ENCODE measurements around the gene UNCX.

UNCX gene

DNA sequence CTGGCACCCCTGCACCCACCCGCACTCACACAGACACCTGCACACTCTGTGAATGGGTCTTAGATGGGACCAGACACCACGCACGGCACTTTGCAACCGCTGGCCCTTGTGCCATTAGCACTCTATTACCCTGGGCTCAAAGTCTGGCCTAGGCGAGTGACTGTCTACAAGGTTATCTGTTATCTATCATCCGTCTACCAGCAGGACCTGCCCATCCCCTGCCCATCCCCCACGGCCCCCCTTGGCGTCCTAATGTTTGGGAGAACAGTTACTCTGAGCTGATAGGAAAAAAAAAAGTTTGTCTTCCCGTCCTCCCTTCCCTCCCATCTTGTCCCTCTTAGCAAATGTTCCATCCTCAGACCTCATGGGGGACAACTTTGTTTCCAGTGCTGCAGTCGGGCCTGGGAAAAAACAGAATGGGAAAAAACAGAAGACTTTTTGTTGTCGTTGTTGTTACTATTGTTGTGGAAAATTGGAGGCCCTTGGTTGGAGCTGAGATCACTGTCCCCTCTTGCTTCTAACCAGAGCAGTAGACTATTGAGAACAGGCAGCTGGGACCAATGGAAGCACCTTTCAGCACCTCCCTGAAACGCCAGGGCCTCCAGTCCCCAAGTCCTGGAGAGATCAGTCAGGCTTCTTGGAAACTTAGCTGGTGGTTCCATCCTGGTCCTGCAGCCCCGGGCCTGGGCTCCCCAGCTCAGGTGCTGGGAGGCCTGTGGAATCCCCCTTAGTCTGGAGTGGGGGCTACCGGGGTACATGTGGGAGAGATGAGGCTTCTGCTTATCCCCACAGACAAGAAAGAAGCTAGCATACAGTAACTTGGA is 12.2 kb downstream of the UNCX start:
- no peak for DNase-seq

DNA sequence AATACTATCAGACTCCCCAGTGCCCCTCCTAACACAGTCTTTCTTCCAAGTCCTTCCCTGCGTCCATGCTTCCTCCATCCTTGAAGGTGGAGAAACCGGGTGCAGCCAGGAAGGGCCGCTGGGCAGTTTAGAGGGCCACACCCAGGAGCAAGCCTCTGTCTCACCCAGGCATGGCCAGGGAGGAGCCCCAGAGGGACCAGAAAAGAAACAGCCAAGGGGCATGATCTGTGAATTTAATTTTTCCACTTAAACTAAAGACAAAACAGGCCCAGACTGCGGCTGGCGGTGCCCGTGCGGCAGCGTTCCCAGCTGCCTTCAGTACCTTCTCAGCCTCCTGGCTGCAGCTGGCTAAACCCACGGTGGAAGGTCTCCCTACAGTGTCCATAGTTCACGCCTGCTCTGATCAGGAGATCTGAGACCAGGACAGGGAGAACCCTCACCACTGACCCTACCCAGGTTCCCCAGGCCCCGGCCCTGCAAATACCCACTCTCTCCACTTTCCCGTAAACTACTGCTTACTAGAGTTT is 12.9 kb downstream of the UNCX start:
- DNase-seq, result no peak

DNA sequence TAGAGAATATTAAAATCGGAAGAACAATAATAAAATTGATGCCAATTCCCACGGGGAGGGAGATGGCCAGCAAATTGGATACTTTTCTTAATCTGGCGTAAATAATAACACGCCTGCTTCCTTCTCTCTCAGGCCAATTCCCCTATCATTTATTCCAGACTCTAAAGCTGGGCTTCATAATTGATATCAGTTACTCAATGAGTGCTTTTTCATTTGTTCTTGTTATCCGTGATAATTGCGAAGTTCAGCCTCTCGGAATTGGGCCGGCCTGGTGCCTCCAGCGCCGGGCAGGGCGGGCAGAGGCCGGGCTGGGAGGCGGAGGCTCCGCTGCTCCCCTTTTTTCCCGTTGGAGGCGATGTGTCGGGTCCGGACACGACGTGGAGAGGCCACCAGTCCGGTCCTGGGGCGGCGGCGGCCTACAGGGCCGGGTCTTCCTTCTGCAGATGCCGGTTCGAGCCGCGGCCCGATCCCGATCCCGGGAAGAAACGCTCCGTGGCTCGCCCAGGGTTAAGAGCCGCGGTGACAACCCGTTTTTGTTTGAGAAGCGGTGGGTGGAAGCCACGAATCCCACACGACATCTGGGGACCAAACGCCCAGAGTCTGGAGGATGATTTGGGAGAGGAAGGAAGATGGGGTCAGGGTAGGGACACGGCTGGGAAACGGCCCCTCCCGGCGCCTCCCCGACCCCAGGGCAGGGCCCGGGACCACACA is 13.6 kb downstream of the UNCX start:
- DNase-seq, result no peak

DNA sequence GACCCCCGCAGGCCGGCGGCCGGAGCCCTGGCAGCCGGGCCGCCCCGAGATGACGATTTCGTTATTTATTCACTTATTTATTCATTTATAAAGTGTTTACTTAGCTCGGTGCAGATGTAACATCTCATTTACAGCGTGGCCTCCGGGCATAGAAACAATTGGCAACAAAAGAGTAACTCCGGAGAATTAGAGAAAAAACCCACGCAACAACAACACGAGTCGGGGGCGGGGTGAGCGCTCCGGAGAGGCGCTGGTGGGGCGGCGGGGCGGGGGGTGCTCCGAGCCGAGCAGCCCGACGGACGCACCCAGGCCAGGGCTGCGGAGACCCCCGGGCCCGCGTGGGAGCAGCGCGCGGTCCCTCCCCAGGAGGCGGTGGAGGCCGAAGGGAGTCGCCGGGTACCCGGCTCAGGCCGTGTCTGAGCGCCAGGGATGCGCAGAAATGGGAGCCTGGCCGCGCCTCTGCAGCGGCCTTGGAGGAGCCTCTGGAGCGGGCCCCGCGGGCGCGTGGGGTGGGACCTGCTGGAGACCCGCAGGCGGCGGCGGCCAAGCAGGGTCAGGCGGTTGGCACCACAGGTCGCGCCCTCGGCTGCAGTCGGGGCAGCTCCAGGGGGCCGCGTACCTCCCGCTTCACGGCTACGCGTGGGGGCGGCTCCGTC is 14.3 kb downstream of the UNCX start:
- DNase-seq, result no peak

DNA sequence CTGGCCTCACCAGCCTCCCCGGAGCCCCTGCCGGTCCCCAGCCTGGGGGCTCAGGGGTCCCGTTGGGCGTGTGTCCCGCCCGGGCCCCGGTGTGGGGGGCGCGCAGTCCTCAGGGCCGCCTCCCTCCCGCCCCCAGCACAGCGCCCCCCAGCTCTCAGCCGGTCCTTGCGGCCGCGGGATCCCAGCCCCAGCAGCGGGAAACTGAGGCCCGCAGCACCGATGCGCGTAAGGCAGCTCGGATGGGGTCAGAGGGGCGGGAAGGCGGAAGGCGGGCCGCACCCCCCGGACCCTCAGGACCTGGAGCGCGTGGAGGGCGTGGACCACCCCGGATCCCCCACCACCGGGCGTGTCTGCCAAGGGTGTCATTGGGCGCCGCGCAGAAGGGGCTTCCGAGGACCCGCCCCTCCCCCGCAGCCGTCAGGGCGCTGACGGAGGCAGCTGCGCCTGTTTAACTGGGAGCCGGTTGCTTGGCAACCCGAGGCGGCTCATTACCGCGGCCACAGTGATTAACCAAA is 14.9 kb downstream of the UNCX start:
- peak; percentile 33 for DNase-seq

DNA sequence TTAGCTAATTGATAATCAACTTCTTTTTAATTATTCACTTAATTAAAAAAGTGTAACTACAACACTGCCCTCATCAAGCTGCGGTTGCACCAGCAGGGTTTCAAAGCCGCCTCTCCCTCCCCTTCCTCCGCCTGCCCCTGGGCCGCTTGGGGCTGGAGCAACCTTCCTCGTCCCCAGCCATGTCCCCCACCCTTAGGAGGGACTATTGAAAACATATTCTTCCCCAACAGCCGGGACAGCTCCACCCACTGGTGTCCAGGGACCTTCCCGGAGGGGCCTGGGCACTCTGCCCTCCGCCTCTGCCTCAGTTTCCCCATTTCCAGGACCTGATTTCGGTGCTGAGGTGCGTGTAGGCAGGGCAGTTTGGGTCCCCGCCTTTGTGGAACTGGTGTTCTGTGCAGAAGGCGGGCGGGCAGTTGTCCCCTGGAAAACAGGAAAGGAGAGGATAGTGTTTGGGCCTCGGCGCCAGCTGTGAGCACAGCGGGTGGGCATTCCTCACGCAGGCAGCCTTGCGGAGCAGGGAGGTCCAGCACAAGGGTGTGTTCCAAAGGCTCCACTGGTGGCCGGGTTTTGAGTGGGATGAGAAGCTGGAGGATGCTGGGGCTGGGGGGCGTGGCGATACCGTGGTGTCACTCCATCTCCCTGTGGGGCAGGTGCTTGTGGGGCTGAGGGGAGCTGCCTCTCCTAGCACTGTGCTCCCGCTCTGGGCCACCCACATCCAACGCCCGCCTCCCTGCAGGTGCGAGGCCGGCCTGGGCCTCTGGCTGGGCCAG is 15.7 kb downstream of the UNCX start:
- DNase-seq, result peak; percentile 48

DNA sequence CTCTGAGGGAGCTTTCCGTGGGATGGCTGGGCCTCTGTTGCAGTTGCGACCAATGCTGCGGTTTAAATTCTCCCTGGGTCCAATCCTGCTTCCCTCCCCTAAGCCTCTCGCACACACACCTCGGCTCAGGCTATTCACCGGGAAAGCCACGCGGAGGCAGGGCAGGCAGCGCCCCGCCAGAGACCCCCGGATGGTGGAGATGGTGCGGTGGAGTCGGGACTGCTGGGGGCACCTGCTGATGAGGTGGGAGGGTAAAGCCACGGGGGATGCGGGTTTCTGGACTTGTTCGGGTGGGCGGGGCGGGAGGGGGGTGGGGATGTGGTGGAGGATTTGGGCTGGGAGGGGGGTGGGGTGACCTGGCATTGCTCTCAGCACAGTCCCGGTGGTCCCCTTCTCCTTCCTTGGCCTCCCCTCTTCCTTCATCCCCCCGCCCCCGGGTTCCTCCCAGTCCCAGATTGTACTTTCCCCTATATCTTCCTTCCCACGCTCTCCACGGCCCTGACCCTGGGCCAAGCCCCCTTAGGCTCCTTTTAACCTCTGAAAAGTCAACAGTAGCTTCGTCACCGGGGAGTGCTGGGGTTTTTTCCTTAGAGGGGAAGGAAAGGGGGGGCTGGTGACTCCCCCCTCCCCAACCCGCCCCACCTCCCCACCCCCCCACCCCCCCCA is 16.4 kb downstream of the UNCX start:
- no peak for DNase-seq

DNA sequence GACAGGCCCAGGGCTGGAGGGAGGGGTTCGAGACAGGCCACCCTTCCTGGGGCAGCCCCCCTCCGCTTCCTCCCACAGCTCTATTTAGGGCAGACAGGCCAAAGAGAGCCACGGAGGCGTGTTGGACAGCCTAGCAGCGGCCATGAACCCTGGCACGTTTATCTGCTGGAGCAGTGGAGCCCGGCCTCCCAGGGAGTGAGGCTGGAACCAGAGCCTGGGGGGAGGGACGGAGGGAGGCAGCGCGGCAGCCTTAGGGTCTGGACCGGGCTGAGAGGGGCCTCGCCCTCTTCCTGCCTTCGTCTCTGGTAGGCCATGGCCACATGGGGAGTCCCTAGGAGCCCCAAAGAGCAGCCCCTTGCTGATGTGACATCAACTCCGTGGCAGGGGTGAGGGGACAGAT is 17.1 kb downstream of the UNCX start:
- no peak for DNase-seq

DNA sequence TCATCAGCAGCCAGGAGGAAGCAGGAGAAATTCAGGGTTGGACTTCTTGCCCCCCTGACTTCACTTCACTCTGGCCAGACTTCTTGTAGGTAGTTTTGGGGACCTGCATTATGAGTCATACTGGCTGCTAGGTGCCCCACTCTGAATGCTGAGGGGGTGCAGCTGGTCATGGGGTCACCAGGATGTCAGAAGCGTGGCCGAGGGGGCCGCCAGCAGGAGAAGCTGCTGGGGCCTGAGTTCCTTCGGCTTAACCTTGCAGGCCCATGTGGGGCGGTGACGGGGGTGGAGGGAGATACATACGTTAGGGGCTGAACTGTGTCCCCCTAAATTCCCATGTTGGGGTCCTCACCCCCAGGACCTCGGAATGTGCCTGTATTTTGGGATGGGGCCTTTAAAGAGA is 18.2 kb downstream of the UNCX start:
- DNase-seq, result no peak

DNA sequence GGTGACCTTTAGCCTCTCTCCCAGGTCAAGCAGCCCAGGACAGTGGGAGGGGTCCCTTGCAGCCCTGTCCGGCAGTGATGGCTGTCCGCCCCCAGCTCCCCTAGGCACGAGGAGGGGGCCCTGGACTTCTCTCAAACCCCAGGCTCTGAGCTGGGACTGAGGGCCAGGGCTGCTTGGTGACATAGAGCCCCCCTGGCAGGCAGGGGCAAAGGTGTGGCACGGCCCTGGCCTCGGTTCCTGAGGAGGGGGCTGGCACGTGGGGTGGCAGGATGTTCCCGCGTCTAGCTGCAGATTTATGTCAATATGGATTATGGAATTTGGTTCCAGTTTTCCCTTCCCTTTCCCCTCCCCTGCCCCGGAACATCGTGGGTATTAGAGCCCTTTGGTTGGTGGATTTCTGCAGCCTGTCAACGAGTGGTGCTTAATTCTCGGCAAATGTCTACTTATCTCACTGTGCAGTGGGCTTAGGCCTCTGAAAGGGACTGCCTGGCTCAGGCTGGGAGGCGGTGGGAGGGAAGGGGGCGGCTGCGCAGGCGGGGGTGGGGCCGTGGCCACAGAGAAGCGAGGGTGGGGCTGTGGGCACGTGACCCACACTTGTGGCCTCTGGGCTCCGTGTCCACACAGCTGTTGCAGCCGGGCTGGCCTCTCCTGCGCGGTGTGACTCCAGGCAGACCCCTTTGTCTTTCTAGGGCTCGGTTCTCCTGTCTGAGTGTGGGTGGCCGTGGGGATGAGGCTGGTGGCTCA is 19.3 kb downstream of the UNCX start:
- DNase-seq, result no peak

DNA sequence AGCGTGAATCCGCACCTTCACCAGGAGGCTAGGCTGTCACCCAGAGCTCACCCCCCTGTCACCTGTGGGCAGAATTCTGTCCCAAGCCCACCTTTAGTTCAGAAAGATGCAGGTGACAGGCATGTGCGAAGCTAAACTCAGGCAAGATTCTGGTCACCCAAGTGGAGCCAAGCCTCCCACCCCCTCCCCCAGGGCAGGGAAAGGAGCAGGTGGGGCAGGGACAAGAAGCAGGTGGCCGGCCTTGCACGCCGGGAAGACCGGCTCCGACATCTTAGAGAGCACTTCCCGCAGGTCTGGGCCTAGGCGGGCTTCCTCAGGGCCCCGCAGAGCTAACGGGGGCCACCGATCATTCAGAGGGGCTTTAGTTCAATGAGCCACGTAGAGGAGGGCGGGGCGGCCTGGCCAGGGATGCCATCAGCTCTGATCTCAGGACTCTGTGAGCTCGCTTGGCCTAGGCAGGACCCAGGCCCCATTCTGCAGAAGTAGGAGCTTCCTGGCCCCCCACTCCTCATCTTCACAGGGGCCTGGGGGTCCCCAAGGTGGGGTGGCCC is 19.9 kb downstream of the UNCX start:
- no peak for DNase-seq

DNA sequence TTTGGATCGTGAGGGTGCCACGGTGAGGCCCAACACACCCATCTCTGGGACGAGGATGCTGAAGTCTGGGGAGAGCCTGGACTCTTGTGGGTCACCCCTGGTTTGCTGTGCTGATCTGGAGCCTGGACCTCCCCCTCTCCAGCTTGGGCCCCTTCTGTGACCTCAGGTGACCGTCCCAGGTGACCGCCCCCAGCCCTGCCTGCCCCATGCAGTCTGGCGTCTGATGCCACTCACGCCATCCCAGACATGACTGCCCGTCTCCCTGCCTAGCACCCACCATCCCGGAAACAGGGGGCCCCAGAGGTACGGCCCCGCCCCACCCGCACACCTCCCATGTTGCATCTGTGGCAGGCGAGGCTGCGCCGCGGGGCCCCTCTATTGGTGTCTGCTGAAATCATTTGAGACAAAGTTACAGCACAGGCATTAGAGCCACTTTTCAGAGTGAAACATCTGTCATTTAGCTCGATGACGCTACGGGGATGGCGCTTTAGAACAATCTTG is 21.1 kb downstream of the UNCX start:
- DNase-seq, result no peak

DNA sequence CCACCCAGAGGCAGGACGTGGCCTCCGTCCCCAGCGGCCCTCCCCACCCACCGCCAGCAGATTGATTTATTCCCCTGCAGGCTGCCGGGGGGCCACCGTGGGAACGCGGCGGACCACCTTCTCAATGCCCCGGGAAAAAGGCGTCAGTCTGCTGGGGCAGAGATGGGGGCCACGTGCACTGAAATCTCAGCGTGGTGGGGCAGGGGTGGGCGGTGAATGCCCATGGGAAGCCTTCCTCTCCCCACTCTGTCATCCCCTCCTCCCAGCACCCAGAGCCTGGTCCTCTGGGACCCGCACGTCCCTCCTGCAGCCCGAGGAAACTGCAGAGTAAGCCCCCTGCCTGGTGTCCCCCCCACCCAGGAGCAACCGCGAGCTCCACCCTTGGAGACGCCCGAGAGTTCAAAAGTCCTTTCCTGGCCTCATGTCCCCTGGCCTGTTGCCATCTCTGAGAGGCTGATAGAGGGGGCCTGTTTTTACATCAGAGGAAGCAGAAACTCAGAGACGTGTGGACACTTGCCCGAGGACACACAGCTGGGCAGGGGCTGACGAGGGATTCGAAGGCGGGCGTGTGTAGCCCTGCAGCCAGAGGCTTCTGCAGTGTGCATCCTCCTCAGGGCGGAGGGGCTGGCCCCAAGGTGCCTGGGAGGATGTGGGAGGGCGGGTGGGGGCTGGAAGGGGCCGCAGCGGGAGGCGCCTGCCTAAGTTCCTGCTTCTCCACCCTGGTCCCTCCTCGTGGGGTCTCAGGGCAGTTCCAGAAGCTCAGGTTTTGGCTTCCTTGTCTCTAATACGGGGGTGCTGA is 21.8 kb downstream of the UNCX start:
- peak; percentile 29 for DNase-seq

DNA sequence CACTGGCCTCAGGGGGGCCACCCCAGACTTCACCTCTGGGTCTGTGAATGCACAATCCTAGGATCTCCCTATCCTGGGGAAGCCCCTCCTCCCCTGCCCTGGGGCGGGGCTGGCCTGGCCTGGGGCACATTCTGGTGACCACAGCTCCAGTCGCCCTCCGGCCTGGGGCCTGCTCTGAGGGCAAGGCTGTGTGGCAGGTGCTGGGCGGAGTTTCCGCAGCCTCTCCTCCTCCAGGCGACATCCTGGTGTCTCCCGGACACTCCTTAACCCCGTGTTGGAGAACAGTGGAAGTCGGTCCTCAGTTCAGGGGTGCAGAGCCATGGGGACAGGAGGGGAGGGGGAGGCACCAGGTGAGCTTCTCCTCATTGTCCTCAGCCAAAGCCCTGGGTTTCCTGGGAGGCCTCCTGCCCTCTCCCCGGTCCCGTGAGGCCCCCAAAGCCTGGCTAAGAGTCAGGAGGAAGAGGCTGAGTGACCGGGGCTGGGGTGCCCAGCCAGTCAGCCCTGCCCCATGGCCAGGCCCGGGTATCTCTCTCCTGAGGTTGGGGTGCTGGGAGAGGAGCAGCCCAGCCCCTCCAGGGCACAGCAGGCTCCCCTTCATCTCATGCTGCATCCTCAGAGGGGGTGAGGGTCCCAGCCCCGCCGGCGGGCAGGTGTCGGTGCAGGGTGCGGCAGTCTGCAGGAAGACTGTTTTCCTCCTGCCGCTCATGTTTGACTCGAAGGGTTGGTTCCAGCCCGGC is 22.6 kb downstream of the UNCX start:
- no peak for DNase-seq

DNA sequence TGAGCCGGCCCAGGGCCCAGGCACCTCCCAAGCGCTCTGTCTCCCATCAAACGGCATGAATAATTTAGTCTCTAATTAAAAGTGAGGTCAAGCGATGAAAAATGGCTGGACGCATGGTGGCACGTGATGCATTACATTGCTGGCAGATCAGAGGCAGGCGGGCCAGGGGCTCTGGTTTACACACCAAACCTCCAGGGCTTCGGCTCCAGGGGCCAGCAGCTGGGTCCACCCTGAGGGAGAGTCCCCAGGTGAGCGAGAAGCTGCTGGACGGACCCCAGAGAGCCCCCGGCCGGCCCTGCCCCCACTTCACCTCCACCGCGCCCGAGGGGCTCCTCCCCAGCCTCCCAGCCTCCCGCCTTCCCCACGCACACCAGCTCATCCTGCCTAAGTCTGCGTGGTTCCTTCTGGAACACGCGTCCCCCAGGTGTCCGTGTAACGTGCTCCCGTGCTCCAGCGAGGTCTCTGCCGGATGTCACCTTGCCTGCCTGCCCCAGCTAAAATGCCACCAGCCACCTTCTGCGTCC is 23.2 kb downstream of the UNCX start:
- no peak for DNase-seq

DNA sequence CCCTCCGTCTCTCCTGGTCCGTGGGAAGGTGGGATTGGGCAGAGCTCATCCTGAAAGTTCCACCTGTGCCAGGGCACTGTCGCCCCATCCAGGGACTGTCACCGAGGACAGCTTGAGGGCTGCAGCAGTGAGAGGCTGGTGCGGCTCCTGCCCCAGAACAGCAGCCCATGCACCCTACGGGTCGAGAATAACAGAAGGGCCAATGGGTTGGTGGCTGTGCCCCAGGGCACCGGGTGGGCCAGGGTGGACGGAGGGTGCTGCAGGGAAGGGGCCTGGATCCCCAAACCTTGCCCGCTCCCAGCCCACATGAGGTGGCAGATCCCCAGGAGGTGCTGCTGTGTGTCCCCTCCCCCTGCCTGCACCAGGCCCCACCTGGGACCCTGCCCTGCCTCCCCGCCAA is 23.9 kb downstream of the UNCX start:
- DNase-seq, result no peak

DNA sequence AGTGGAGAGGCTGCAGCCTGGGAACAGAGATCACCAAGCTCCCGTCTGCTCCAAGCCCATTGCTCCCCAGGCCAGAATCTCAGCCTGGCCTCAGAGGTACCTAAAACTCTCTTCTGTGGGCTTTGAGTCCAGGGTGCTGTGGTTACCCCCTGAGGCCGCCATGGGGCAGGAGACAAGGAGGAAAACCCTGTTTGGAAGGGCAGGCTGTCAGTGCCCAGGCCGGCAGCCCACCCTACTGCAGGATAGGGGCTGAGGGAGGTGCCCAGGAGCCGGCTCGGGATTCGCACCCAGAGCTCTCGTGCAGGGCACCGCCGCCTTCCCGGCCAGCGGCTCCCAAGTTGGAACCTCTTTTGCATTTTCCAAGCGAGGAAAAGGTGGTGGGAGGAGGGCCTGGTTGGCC is 24.5 kb downstream of the UNCX start:
- DNase-seq, result no peak

DNA sequence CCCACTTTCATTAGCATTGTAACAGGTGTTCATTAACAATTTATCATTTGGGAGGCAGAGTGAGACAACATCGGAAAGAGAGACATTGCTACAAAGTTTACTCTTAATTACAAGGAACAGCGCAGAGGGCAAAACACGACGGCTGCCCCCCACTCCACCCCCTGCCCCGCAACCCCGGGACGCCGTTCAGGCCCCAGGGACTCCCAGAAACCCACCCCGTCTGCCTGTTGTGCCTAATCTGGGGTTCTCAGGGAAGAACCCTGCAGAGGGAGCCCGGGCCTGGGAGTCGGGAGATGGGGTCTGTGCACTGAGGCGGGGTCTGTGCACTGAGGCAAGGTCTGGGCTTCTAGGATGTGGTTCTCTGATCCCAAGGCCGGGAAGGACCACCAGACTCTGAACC is 25.2 kb downstream of the UNCX start:
- no peak for DNase-seq

DNA sequence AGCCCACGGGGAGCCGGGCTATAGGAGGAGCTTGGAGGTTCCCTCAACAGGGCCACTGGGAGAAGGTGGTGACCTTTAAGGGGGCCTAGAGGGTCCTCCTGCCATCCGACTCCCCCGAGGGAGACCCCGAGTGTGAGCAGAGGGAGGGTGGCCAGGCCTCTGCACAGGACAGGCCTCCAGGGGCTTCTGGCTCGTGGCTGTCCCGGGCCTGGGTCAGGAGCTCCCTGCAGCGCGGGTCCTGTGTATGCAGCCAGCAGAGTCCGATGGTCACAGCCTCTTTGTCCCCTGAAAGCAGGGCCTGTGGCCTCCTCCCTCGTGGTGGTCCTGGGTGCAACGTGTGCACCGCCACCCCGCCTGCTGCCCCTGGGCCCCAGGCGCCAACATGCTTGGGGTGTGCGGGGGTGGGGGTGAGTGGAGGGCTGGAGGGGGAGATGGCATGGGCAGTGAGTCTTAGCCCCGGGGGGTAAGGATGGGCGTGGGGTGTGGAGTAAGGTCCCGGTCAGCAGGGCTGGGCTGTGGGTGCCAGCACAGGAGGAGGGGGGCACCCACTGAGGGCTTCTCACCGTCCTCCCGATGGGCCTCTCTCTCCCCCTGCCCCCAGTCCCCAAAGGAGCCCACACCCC is 27.1 kb downstream of the UNCX start:
- no peak for DNase-seq

All from RPMI8226 (cell line).